SK-N-SH (cell line): ENCODE data around the gene OR10T2. TPM values are rescaled to one million over a fixed set of nuclear protein-coding genes. Genes with fewer than 3 reads are reported as not detected.

Source experiments
- CTCF ChIA-PET: fragments of 300-600, 350-600 bp; formaldehyde crosslinking; extraction: SDS; loops from one replicate; lab custom pipeline; 2021; lab: Yijun Ruan, JAX
- POLR2A ChIA-PET: fragments of 350-600 bp; sonication (Branson Sonifier 250); formaldehyde crosslinking; extraction: SDS; loops from one replicate; lab custom pipeline; 2020; ENCODE audit warnings: antibody characterized with exemption, inconsistent platforms; lab: Yijun Ruan, JAX
- DNase-seq: peaks from one replicate; pipeline ENCODE4 v3.0.0; 2012
- H2AFZ ChIP-seq: fragments of 200-600 bp; sonication (generic); 2 replicates; pipeline ENCODE4 v1.8.1; 2016; ENCODE audit warnings: antibody characterized with exemption, mild to moderate bottlenecking, low read depth
- H3F3A ChIP-seq: fragments of 200-600 bp; sonication (generic); replicated peaks from 2 replicates; pipeline ENCODE3; 2016; ENCODE audit warnings: antibody characterized with exemption, mild to moderate bottlenecking; ENCODE audit not compliant: insufficient read depth
- H3K27ac ChIP-seq, 2 experiments: fragments of 200-500 bp in 1 of 2; fragments of 200-600 bp in 1 of 2; sonication (Bioruptor generic) in 1 of 2; sonication (generic), shearing (Covaris generic) in 1 of 2; 2 replicates each; pipeline versions ENCODE4 v1.5.1 to v1.6.1; 2014 to 2016; ENCODE audit warnings: low read depth in 2 of 2, inconsistent platforms in 1 of 2, low read length in 1 of 2, mild to moderate bottlenecking in 1 of 2, mixed read lengths in 1 of 2
- H3K27me3 ChIP-seq: fragments of 200-600 bp; sonication (generic), shearing (Covaris generic); 2 replicates; pipeline ENCODE4 v1.6.1; 2016; ENCODE audit warnings: mixed run types; ENCODE audit not compliant: insufficient read depth
- H3K36me3 ChIP-seq, 2 experiments: fragments of 200-500 bp in 1 of 2; fragments of 200-600 bp in 1 of 2; sonication (Bioruptor generic) in 1 of 2; sonication (generic) in 1 of 2; replicated peaks in 1 of 2; 2 replicates each; pipeline versions ENCODE3 to v1.5.1; 2014 to 2016; ENCODE audit warnings: low read length in 1 of 2, mild to moderate bottlenecking in 1 of 2; ENCODE audit not compliant: insufficient read depth in 2 of 2, control insufficient read depth in 1 of 2
- H3K4me1 ChIP-seq, 2 experiments: fragments of 200-500 bp in 1 of 2; fragments of 200-600 bp in 1 of 2; sonication (Bioruptor generic) in 1 of 2; sonication (generic), shearing (Covaris generic) in 1 of 2; 2 replicates each; pipeline versions ENCODE4 v1.5.1 to v1.6.1; 2014 to 2016; ENCODE audit warnings: low read depth in 1 of 2, low read length in 1 of 2, mixed run types in 1 of 2; ENCODE audit not compliant: insufficient read depth in 2 of 2, control insufficient read depth in 1 of 2
- H3K4me2 ChIP-seq: fragments of 200-600 bp; sonication (generic), shearing (Covaris generic); 2 replicates; pipeline ENCODE4 v1.6.1; 2017; ENCODE audit warnings: mixed run types
- H3K4me3 ChIP-seq, 2 experiments: fragments of 200-500 bp in 1 of 2; fragments of 200-600 bp in 1 of 2; sonication (Bioruptor generic) in 1 of 2; sonication (generic), shearing (Covaris generic) in 1 of 2; 2 replicates each; pipeline versions ENCODE4 v1.5.1 to v1.8.1; 2014 to 2016; ENCODE audit warnings: low read depth in 2 of 2, inconsistent platforms in 1 of 2, low read length in 1 of 2, mild to moderate bottlenecking in 1 of 2, mixed read lengths in 1 of 2, moderate library complexity in 1 of 2
- H3K79me2 ChIP-seq: fragments of 200-600 bp; sonication (generic); 2 replicates; pipeline ENCODE4 v1.8.1; 2017; ENCODE audit warnings: mild to moderate bottlenecking; ENCODE audit not compliant: insufficient read depth
- H3K9ac ChIP-seq: fragments of 200-600 bp; sonication (generic); 2 replicates; pipeline ENCODE4 v1.6.1; 2017; ENCODE audit warnings: mixed run types
- H3K9me2 ChIP-seq: fragments of 200-600 bp; sonication (generic); 2 replicates; pipeline ENCODE4 v1.6.1; 2017; ENCODE audit warnings: mixed run types
- H3K9me3 ChIP-seq: fragments of 200-600 bp; sonication (generic); 2 replicates; pipeline ENCODE4 v1.6.1; 2017; ENCODE audit warnings: mixed run types, mild to moderate bottlenecking, moderate library complexity
- H4K20me1 ChIP-seq: fragments of 200-600 bp; sonication (generic); 2 replicates; pipeline ENCODE4 v1.6.1; 2017; ENCODE audit warnings: mild to moderate bottlenecking, mixed run types; ENCODE audit not compliant: insufficient read depth
- EP300 ChIP-seq, 2 experiments: IDR thresholded peaks; 2 replicates each; pipeline versions ENCODE4 v1.4.0 to v1.6.1; 2012; ENCODE audit warnings: borderline replicate concordance in 1 of 2, low read depth in 1 of 2, low read length in 1 of 2
- EZH2phosphoT487 ChIP-seq: fragments of 200-600 bp; sonication (generic); IDR thresholded peaks from 2 replicates; pipeline ENCODE4 v1.6.1; 2017; ENCODE audit warnings: low read depth, mixed run types, mild to moderate bottlenecking, antibody characterized with exemption, moderate library complexity, borderline replicate concordance
- FOSL2 ChIP-seq: IDR thresholded peaks from 2 replicates; pipeline ENCODE4 v1.4.0; 2012; ENCODE audit warnings: low read depth, mild to moderate bottlenecking, moderate library complexity, borderline replicate concordance
- FOXJ3 ChIP-seq: sonication (generic); formaldehyde crosslinking; IDR thresholded peaks from 2 replicates; pipeline ENCODE4 v1.5.1; 2020; ENCODE audit warnings: mild to moderate bottlenecking, missing genetic modification reagents
- FOXM1 ChIP-seq: IDR thresholded peaks from 2 replicates; pipeline ENCODE4 v1.4.0; 2012; ENCODE audit warnings: low read depth, mild to moderate bottlenecking
- GATA2 ChIP-seq: sonication (generic); formaldehyde crosslinking; IDR thresholded peaks from 2 replicates; pipeline ENCODE4 v1.5.0; 2020; ENCODE audit warnings: mild to moderate bottlenecking, missing genetic modification reagents
- MEF2A ChIP-seq: IDR thresholded peaks from 2 replicates; pipeline ENCODE4 v1.4.0; 2012; ENCODE audit warnings: low read depth, borderline replicate concordance
- MXI1 ChIP-seq: IDR thresholded peaks from 2 replicates; pipeline ENCODE4 v1.6.1; 2012; ENCODE audit warnings: mild to moderate bottlenecking, low read depth, low read length, improper control_type of control experiment
- NFIC ChIP-seq: IDR thresholded peaks from 2 replicates; pipeline ENCODE4 v1.4.0; 2012; ENCODE audit warnings: borderline replicate concordance
- POLR2AphosphoS5 ChIP-seq: IDR thresholded peaks from 2 replicates; pipeline ENCODE4 v1.6.1; 2012; ENCODE audit warnings: low read depth, low read length
- RAD21 ChIP-seq: IDR thresholded peaks from 2 replicates; pipeline ENCODE4 v1.6.1; 2012; ENCODE audit warnings: mild to moderate bottlenecking, low read length
- RCOR1 ChIP-seq: fragments of 150-350 bp; IDR thresholded peaks from 2 replicates; pipeline ENCODE4 v1.6.1; 2017; ENCODE audit warnings: antibody characterized with exemption, low read length
- RFX5 ChIP-seq: IDR thresholded peaks from 2 replicates; pipeline ENCODE4 v1.6.1; 2012; ENCODE audit warnings: mild to moderate bottlenecking, improper control_type of control experiment, low read length
- RXRA ChIP-seq: IDR thresholded peaks from 2 replicates; pipeline ENCODE4 v1.4.0; 2012; ENCODE audit warnings: low read depth, mild to moderate bottlenecking, borderline replicate concordance
- SIN3A ChIP-seq: IDR thresholded peaks from 2 replicates; pipeline ENCODE4 v1.6.1; 2012; ENCODE audit warnings: low read depth, mild to moderate bottlenecking, low read length, moderate library complexity, borderline replicate concordance
- SMC3 ChIP-seq: IDR thresholded peaks from 2 replicates; pipeline ENCODE4 v1.6.1; 2012; ENCODE audit warnings: low read depth, low read length, improper control_type of control experiment
- TAF1 ChIP-seq: IDR thresholded peaks from 2 replicates; pipeline ENCODE4 v1.6.1; 2012; ENCODE audit warnings: low read depth, mild to moderate bottlenecking, low read length, moderate library complexity, borderline replicate concordance
- USF2 ChIP-seq: fragments of 150-350 bp; IDR thresholded peaks from 2 replicates; pipeline ENCODE4 v1.6.1; 2017; ENCODE audit warnings: antibody characterized with exemption, low read length, low read depth, borderline replicate concordance
- ZBTB33 ChIP-seq: IDR thresholded peaks from 2 replicates; pipeline ENCODE4 v1.4.0; 2012; ENCODE audit warnings: low read depth, borderline replicate concordance
- WGBS: methylation state at CpG from one replicate; pipeline ENCODE4 v1.1.6; 2017; ENCODE audit warnings: low lambda C conversion rate; 5-methylcytosine and 5-hydroxymethylcytosine counted together
- polyA plus RNA-seq, 3 experiments: library from polyadenylated mRNA; depleted of rRNA; stranded (reverse); fragments of >200 nt; gene quantifications; 2 replicates each; pipeline ENCODE4 v1.2.3, GENCODE V29; 2012
- TF ChIP-seq, protein P1 (sequence below): IDR thresholded peaks from 2 replicates; pipeline ENCODE4 v1.4.0; 2012; ENCODE audit warnings: low read depth, borderline replicate concordance
- TF ChIP-seq, protein P2 (sequence below): fragments of 200-600 bp; sonication (generic); IDR thresholded peaks from 2 replicates; pipeline ENCODE4 v1.6.1; 2017; ENCODE audit warnings: antibody characterized with exemption, mild to moderate bottlenecking, moderate library complexity

Gene OR10T2
- polyA plus RNA-seq, 1 of the 3 experiments (the other 2 are of a cell fraction), result not detected

DNA sequence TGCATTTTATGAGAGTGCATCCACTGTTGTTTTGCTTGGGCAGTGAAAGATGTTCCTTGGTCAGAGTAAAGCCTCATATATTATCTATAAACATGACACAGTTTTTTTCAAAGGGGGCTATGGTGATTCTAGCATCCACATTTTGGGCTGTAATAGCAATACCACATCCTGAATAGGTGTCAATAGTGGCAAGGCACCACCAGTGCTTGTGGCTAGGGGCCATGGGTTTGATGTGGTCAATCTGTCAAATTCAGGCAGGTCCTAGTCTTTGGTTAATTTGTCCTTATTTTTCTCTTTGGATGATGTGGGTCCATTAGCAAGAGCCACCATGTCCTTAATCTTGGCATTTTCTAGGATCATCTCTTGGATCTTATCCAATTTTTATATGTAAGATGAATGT lies 32.5 kb downstream of the OR10T2 start:
- Histone ChIP-seq H4K20me1 (no peaks in the 10 kb centered on the region), H3K4me1 (no peaks in the 10 kb centered on the region), H3K4me3 (no peak overlapping the region), H3K36me3 (no peaks in the 10 kb centered on the region), H2AFZ (no peak overlapping the region), H3F3A (no peaks in the 10 kb centered on the region), H3K9ac (no peak overlapping the region), H3K9me3 (no peaks in the 10 kb centered on the region), H3K27ac (no peak overlapping the region), H3K79me2 (no peaks in the 10 kb centered on the region), H3K27me3 (no peaks in the 10 kb centered on the region), H3K4me2 (no peak overlapping the region), H3K9me2 (no peaks in the 10 kb centered on the region)
- ChIA-PET POLR2A (no interaction called here), CTCF (no interaction called here)
- DNase-seq, result no peak
- TF ChIP-seq RXRA (no peak), MEF2A (no peak), SMC3 (no peak), EZH2phosphoT487 (no peak), RFX5 (no peak), NFIC (no peak), FOXM1 (no peak), RCOR1 (no peak), MXI1 (no peak), FOSL2 (no peak), POLR2AphosphoS5 (no peak), TAF1 (no peak)
- TF ChIP-seq, protein P1, sequence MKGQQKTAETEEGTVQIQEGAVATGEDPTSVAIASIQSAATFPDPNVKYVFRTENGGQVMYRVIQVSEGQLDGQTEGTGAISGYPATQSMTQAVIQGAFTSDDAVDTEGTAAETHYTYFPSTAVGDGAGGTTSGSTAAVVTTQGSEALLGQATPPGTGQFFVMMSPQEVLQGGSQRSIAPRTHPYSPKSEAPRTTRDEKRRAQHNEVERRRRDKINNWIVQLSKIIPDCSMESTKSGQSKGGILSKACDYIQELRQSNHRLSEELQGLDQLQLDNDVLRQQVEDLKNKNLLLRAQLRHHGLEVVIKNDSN, result no peak
- TF ChIP-seq, protein P2, sequence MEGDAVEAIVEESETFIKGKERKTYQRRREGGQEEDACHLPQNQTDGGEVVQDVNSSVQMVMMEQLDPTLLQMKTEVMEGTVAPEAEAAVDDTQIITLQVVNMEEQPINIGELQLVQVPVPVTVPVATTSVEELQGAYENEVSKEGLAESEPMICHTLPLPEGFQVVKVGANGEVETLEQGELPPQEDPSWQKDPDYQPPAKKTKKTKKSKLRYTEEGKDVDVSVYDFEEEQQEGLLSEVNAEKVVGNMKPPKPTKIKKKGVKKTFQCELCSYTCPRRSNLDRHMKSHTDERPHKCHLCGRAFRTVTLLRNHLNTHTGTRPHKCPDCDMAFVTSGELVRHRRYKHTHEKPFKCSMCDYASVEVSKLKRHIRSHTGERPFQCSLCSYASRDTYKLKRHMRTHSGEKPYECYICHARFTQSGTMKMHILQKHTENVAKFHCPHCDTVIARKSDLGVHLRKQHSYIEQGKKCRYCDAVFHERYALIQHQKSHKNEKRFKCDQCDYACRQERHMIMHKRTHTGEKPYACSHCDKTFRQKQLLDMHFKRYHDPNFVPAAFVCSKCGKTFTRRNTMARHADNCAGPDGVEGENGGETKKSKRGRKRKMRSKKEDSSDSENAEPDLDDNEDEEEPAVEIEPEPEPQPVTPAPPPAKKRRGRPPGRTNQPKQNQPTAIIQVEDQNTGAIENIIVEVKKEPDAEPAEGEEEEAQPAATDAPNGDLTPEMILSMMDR, result no peak

DNA sequence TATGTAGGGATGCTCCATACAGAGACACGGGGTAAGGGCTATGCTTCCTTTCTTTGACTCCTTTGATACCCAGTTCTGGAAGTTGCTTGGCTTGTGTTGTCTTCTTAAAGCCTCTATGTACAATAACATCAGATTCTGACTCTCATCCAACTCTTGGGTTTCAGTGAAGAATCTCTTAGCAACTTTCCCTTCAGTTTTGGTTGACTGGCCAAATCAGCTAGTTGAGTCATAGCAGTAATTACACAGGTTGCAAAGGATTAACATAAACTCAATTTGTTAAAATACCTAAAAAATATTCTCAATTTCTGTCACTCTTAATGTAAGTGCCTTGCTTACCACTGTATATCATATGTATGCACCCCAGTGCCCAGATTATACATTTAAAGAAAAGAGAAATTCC lies 36.3 kb downstream of the OR10T2 start:
- no peaks in the 10 kb centered on the region for H3K9me3 ChIP-seq
- H3K36me3 ChIP-seq, result no peaks in the 10 kb centered on the region
- no peak overlapping the region for H3K4me3 ChIP-seq
- no peaks in the 10 kb centered on the region for H4K20me1 ChIP-seq
- no peak for DNase-seq
- H3F3A ChIP-seq, result no peaks in the 10 kb centered on the region
- no peaks in the 10 kb centered on the region for H3K27me3 ChIP-seq
- H3K27ac ChIP-seq, result no peak overlapping the region
- no peak overlapping the region for H3K4me2 ChIP-seq
- ChIA-PET POLR2A (no interaction called here), CTCF (no interaction called here)
- H3K9me2 ChIP-seq, result no peaks in the 10 kb centered on the region
- H2AFZ ChIP-seq, result no peak overlapping the region
- H3K4me1 ChIP-seq, result no peaks in the 10 kb centered on the region
- H3K79me2 ChIP-seq, result no peaks in the 10 kb centered on the region
- H3K9ac ChIP-seq, result no peak overlapping the region
- WGBS, result 0% methylated on average over 1 of the region's 1 CpG
- TF ChIP-seq SIN3A, result no peak
- no peak for TF ChIP-seq GATA2 (CRISPR knock-in tag)
- TF ChIP-seq EP300 (IDR thresholded peaks at IDR 0.05; ENCODE audit: borderline replicate concordance in 1 of 2, low read depth in 1 of 2, low read length in 1 of 2), result no peak
- TF ChIP-seq FOXJ3, result no peak
- no peak for TF ChIP-seq FOSL2
- TF ChIP-seq EZH2phosphoT487, result no peak
- no peak for TF ChIP-seq RXRA
- no peak for TF ChIP-seq POLR2AphosphoS5
- TF ChIP-seq USF2, result no peak
- TF ChIP-seq, protein P2, result no peak
- no peak for TF ChIP-seq RFX5
- no peak for TF ChIP-seq RAD21
- no peak for TF ChIP-seq TAF1
- no peak for TF ChIP-seq ZBTB33
